Left kidney (tissue), 2 donors: ENCODE measurements around the gene ARHGAP12. TPM values are rescaled to one million over a fixed set of nuclear protein-coding genes. Genes with fewer than 3 reads are reported as not detected.

Experiments
- DNase-seq: peaks from one replicate; pipeline ENCODE4 v3.0.0-alpha.2; 2013
- polyA plus RNA-seq: library from polyadenylated mRNA; unstranded; fragments of 120-200 nt; gene quantifications from one replicate; pipeline ENCODE4 v1.2.1, GENCODE V29; 2013; ENCODE audit not compliant: insufficient read length

ARHGAP12 gene
- polyA plus RNA-seq, 1 donor, result 49.9 TPM

GRCh38 chr10:31884386-31884785 lies 44.2 kb downstream of the ARHGAP12 start:
- DNase-seq, result no peak

- no peak for DNase-seq
Observed at GRCh38 chr10:31883397-31883796, 45.2 kb downstream of the ARHGAP12 start.

- no peak for DNase-seq
Observed at GRCh38 chr10:31878486-31878885, 50.1 kb downstream of the ARHGAP12 start.

GRCh38 chr10:31876652-31877352 lies 51.8 kb downstream of the ARHGAP12 start:
- no peak for DNase-seq

GRCh38 chr10:31875608-31876007 lies 53.0 kb downstream of the ARHGAP12 start:
- DNase-seq, result no peak

GRCh38 chr10:31873724-31874123 lies 54.9 kb downstream of the ARHGAP12 start:
- DNase-seq, result no peak

- no peak for DNase-seq
Observed at GRCh38 chr10:31871266-31872065, 57.2 kb downstream of the ARHGAP12 start.

GRCh38 chr10:31867646-31868045 lies 61.0 kb downstream of the ARHGAP12 start:
- no peak for DNase-seq

GRCh38 chr10:31866118-31866670 lies 62.4 kb downstream of the ARHGAP12 start:
- DNase-seq, result no peak

- no peak for DNase-seq
Observed at GRCh38 chr10:31864834-31865518, 63.7 kb downstream of the ARHGAP12 start.

GRCh38 chr10:31855033-31855432 lies 73.6 kb downstream of the ARHGAP12 start:
- no peak for DNase-seq

GRCh38 chr10:31853629-31854028 lies 75.0 kb downstream of the ARHGAP12 start:
- no peak for DNase-seq

- no peak for DNase-seq
Observed at GRCh38 chr10:31851216-31851615, 77.4 kb downstream of the ARHGAP12 start.

- no peak for DNase-seq
Observed at GRCh38 chr10:31847515-31847914, 81.1 kb downstream of the ARHGAP12 start.

GRCh38 chr10:31838709-31839108 lies 89.9 kb downstream of the ARHGAP12 start:
- DNase-seq, result no peak

- no peak for DNase-seq
Observed at GRCh38 chr10:31838065-31838464, 90.6 kb downstream of the ARHGAP12 start.

GRCh38 chr10:31836569-31837406 lies 91.8 kb downstream of the ARHGAP12 start:
- no peak for DNase-seq

- DNase-seq, result no peak
Observed at GRCh38 chr10:31833753-31834152, 94.9 kb downstream of the ARHGAP12 start.

GRCh38 chr10:31832261-31832660 lies 96.4 kb downstream of the ARHGAP12 start:
- no peak for DNase-seq

GRCh38 chr10:31830887-31831286 lies 97.7 kb downstream of the ARHGAP12 start:
- no peak for DNase-seq

- no peak for DNase-seq
Observed at GRCh38 chr10:31829776-31830175, 98.9 kb downstream of the ARHGAP12 start.

GRCh38 chr10:31823358-31823757 lies 105.3 kb downstream of the ARHGAP12 start:
- DNase-seq, result no peak
